Activated CD4-positive, alpha-beta T cell treated with anti-CD3 and anti-CD28 coated beads for 1 hour (primary cell): Measurements from ENCODE around the gene GATA5.

Source experiments
- DNase-seq: peaks from one replicate; pipeline ENCODE4 v3.0.0-alpha.2; 2020

Gene GATA5

DNA sequence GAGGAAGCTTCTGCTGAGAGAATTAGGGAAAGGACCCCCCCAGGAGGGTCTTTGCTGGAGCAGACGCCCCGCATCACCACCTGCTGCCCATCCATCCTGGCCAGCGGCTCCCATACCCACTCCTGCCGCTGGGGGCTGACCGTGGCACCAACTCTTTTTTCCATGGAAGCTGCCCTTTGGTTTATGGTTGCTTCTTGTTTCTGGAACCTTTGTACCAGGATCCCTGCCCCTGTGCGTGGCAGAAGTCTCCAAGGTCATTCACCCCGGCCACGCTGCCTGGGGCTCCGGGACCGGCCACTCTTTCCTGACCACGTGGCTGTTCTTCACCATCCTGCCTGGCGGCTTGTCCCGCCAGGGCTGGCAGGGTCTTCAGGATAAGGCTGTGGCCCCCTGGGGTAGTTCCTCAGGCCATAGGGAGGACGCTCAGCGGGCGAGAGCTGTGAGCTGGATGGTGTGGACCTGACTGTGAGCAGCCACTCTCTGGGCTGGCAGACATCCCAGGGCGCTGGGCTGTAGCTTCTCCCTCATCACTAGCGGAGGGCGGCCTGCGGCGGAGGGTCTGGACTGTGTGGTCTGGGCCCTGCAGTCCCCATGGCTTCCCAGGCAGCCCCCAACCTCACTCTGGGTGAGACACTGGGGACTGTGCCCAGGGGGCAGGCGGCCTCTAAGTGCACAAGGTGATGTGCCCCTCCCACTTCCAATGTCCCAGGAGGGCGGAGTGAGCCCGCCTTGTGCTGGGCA is 25.7 kb downstream of the GATA5 start:
- DNase-seq: no peak

DNA sequence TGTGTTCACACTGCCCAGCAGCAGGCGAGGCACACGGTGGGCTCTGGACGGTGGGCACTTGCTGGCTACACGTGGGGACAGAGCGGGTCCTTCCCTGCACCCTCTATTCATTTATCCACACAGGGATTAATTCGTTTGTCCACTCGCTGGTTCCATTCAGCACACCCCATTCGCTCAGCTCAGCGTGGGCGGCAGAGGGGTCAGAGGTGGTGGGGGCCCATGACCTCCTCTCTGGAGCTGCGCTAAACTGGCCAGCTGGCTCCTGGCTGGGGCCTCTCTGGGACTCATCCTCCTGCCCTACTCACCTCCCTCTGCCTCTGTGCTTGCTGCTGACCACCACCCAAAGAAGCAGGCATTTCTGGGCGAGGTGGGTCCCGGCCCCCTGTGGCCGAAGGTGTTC is 27.0 kb downstream of the GATA5 start:
- no peak for DNase-seq

DNA sequence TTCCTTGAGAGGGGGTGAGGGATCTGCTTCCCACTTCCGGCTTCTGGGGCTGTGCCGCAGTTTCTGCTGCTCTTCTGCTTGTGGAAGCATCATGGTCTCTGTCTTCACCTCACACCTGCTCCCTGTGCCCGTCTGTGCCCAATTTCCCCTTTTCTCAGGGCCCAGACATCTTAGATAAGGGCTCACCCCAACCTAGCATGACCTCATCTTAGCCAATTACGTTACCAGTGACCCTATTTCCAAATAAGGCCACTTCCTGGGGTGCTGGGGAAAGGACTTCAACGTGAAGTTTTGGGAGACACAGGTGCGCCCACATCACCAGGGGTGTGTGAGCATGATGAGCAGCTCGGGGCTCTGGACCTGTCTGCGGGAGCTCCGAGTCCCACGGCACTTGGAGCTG is 27.8 kb downstream of the GATA5 start:
- no peak for DNase-seq

DNA sequence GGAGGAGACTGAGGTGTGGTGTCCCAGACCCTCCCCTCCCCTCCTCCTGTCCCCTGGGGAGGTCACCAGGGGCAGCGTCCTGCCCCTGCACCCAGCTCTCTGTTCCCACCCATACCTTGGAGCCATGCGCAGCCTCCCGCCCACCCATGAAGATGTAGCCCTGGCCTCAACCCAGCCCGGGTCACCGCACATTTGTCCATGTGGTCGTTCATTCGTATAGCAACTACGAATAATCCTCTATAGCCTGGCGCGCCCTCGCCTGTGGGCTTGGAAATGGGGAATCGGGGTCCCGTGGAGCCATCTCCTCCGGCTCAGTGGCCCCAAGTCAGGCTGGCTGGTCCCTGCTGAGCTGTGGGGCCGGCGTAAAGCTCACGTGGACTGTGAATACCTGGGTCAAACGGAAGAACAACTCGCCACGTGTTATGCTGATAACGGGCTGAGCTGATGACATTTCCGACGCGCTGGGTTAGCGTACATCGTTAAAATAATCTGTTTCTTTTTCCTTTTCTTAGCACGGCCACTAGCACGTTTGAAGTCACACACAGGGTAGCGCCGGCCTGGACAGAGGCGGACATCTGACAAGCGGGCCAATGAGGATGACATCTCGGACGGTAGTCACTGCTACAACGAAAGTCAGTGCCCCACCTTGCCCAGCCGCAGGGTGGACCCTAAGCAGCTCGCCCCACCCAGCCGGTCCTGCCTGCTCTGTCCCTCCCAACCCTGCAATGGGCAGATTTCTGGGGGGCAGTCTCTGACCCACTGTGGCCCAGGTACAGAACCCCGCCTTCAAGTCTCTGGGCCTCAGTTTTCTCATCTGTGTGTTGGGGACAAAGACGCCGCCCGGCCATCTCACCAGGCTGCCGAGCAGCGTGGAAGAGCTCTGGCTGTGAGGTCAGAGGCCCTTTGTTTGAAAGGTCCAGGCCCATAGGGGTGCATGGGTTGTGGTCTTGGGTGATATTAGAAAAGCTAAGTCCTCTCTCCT is 28.6 kb downstream of the GATA5 start:
- no peak for DNase-seq

DNA sequence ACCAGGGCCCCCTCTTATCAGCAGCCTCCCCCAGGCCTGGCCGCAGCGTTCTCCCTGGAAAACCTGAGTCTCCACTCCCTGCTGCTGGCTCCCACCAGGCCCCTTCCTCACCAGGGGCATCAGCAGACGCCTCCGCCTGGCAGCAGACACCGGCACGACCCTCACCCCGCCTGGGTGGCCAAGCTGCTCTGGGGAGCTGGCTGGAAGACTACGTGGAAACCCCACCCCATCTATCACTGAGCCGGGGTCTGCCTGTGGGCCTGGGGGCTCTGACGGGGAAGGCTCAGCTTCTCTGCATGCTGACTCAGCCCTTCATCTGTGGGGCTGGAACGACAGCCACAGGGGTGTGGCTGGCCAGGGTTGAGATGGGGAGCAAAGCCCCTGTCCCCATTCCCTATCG is 29.3 kb downstream of the GATA5 start:
- DNase-seq: no peak

DNA sequence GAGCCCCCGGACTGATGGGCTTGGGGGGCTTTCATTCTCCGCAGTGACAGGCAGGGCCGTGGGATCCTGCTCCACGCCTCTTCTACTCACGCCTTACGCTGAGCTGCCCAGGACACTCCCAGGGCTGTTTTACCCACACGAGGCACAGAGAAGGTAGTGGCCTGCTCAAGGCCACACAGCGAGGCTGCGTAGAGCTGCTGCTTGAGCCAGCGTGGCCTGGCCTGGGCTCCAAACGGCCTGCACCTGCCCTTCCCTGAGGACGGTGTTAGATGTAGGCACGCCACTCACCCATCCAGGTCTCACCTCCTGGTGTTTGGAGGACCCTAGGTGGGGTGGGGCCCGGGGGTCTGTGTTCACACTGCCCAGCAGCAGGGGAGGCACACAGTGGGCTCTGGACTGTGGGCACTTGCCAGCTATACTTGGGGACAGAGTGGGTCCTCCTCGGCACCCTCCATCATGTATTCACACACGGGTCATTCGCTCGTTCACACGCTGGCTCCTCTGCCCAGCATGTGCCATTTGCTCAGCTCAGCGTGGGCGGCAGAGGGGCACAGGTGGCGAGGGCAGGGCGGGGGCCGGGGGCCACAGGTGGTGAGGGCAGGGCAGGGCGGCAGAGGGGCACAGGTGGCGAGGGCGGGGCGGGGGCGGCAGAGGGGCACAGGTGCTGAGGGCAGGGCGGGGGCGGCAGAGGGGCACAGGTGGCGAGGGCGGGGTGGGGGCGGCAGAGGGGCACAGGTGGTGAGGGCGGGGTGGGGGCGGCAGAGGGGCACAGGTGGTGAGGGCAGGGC is 30.0 kb downstream of the GATA5 start:
- DNase-seq: no peak

DNA sequence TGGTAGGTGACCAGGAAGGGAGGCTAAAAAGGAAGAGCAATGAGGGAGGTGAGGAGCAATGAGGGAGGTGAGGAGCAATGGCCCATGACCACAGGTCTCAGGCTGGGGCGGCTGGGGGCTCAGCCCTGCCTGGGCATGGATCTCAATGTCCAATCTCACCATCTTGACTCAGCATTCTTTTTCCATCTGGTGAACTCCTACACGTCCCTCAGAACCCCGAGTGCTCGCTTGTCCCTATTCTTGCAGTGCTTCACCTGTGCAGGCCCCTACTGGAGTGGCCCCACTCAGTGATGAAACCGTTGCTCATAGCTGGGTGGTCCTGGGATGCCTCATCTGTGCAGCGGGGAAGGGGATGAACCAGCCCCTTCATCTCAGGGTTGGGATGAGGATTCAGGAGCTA is 31.5 kb downstream of the GATA5 start:
- DNase-seq: no peak

DNA sequence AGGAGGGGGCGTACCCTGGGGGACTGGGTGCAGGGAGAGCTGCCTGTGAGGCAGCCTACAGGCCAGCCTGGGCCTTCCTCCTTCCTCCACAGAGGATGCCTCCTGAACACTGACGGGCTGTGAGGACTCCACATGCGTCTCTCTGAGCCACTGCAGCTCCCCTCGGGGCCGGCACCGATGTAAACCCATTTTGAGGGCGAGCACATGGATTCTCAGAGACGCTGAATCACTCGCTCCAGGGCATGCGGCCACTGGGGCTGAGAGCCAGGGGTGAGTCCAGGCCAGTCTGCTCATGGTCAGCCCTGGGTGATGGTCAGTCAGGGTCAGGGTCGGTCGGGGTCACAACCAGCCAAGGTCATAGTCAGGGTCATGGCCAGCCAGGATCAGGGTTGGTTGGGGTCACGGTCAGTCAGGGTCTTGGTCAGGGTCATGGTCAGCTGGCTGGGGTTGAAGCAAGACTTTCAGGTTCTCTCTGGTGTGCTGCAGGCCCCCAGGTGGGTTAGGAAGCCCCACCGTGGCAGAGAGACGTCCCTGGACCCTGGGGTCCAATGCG is 33.7 kb downstream of the GATA5 start:
- DNase-seq: no peak

DNA sequence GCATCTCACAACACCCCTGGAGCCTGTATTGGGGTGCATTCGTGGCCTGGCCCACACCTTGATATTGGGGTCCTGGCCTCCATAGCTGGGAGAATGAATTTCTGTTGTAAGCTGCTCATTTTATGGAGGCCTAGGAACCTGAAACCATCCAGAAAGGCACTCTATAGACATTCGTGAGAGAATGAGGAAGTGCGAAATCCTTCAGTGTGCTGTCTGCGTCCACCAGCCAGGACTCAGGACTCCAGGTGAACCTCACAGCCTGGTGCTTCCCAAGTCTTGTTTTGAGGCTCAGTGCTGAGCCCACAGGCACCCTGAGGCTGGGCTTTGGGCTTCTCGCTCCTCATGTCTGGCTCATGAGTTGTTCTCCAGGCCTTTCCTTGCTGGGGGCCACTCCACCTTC is 36.6 kb downstream of the GATA5 start:
- no peak for DNase-seq

DNA sequence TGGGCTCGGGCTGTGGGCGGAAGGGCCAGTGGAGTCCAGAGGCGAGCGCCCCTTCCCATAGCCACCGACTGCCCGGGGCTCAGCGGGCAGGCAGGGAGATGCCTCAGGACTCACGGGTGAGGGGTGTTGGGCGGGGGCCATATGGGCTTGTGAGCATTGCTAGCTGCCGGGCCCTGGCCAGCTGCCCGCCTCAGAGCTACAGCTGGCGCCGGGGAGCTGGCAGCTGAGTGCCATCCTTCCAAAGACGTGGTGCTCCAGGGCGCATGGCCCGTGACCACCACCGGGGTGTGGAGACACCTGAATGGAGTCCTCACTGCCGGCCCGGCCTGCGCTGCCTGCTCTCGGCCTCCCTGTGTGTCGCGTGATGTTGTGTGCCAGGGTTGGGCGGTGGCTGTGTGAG is 37.9 kb downstream of the GATA5 start:
- DNase-seq: no peak

DNA sequence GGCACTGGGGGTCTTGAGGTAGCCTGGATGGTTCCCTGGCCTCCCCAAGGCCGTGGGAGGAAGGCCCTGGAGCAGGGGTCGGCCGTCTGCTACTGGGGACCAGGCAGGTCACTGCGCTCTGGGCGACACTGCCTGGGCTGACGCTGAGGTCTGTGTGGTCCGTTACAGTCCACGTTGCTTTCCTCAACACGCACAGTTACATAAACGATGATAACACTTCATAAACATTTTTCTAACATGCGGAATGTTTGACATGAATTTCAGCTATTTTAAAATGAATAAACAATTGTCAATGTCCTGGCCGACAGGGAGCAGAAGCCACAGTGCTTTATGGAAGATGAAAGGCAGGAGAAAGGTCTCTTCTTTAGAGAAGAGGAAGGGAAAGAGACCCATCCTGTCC is 38.3 kb downstream of the GATA5 start:
- DNase-seq: no peak

DNA sequence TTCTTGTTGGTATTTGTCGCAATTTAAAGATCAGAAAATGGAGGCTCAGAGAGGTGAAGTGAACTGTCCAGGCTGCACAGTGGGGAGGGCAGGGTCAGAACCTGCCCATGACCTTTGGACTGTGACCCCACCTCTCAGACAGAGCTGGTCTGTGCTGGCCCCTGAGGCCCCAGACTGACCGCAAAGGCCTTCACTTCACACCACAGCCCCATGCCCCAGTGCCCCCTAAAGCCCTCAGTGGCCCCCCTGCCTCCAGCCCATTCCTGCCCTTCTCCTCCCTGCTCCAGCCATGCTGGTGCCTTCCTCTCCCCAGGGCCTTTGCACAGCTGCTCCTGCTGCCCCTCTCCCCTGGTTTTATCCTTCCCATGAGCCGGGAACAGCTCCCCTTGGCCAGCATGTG is 39.1 kb downstream of the GATA5 start:
- no peak for DNase-seq

DNA sequence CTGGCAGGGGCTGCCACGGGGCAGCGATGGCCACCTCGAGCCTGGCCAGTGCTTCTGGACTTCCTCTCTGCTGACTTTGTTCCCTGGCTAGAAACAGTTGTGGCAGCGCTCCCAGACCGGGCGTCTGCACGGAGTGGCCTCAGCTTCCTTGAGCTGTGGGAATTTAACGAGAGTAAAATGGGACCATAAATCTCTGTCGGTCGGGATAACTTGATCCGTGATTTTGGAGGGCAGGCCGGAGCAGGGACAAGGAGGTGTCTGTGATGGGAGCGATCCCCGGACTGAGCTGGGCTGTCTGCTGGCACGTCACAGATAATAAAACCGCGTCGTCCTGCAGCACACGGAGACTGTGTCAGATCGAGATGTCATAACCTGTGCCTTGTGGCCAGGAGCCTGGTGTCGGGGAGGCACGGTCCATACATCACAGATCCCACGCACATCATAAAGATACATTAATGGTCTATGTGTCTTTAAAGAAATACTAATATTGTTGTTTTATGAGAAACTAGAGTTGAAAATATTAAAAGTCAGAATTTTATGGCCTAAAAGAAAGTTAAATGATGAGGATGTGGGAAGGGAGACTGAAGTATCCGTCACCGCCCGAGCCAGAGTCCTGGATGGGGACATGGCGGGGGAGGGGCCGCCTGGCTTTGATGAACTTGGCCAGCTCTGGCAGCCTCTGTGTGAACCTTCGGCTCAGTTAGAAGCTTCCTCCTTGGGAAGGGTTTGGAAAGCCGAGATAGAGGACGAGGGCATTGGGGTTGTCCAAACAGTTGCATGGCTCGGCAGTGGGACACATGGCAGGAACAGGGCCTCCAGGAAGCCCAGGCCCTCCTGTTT is 41.9 kb downstream of the GATA5 start:
- no peak for DNase-seq

DNA sequence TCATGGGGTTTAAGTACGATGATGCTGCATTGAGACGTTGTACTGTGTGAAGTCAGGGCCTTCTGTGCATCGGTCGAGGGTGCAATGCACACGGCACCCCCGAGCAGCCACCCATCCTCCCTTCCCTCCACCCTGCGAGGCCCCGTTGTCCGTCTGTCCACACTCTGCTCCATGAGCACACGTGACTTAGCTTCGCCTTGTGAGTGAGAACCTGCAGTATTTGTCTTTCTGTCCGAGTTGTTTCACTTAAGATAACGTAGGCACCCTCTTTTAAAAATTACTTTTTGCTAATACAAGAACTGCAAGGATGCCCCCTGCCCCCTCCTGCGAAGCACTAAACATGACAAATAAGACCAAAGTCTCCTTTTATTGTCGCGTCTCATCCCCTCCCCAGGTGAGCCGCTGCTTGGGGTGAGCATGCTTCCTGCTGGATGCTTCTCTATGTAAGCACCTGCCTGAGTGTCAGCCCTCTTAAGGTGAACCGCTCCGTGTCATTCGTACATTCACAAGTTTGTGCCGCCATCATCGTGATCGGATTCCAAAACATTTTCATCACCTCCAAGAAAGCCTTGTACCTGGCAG is 44.8 kb downstream of the GATA5 start:
- no peak for DNase-seq

DNA sequence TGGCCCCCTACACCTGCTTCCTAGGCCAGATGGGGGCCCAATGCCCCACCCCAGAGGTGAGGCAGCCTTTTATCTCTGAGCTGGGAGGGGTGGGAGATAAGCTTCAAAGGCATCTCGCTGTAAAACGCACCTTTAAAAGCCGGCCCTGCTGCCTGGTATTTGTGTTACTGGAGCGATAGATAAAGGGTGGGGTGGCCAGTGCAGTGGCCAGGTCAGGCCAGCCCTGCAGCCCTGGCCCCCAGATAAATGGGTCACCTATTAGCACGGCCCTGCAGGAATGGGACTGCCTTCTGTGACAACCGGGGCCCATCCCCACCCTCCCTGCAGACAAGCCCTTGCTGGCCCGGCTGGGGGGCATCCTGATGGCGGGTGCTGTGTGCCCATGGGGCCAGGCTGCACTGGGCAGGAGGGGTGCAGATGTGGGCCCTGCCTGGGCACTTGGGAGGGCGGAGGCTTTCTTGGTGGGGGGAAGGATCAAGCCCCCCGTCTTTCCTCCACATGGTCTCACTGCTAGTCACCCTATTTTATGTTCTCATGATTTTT is 45.4 kb downstream of the GATA5 start:
- no peak for DNase-seq

DNA sequence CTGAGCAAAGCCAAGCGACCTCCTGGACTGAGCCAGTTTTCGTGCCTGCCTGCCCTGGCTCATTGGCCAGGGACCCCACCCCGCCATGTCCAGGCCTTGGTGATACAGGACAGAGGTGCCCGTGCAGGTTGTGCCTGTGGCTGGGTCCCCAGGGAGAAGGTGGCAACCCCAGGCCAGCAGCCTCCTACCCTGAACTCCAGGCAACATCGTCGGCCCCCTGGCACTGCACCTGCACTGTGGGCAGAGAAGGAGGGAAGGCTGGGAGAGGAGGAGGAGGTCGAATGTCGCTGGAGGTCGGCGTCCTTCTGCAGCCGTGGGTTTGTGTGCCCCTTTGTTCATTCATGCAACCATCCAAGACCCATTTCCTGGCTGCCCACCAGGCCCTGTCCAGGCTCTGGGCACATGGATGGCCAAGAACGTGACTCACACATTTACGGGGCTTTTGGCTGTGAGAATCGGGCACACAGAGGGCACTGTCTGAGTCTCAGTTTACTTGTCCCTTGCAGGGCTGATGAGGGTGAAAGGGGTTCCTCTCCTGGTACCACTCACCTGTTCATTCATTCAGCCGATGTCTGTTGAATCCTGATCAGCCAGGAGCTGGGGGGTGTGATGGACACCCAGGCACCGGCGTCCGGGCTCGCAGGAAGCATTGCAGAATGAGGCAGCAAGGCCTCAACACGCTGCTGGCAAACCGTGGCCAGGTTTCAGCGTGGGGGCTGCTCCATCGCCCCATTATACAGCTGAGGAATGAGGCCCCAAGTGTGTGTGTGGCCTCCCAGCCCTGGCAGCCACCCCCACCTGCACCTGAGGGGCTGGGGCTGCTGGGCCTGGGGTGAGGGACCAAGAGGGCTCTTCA is 46.1 kb downstream of the GATA5 start:
- no peak for DNase-seq

DNA sequence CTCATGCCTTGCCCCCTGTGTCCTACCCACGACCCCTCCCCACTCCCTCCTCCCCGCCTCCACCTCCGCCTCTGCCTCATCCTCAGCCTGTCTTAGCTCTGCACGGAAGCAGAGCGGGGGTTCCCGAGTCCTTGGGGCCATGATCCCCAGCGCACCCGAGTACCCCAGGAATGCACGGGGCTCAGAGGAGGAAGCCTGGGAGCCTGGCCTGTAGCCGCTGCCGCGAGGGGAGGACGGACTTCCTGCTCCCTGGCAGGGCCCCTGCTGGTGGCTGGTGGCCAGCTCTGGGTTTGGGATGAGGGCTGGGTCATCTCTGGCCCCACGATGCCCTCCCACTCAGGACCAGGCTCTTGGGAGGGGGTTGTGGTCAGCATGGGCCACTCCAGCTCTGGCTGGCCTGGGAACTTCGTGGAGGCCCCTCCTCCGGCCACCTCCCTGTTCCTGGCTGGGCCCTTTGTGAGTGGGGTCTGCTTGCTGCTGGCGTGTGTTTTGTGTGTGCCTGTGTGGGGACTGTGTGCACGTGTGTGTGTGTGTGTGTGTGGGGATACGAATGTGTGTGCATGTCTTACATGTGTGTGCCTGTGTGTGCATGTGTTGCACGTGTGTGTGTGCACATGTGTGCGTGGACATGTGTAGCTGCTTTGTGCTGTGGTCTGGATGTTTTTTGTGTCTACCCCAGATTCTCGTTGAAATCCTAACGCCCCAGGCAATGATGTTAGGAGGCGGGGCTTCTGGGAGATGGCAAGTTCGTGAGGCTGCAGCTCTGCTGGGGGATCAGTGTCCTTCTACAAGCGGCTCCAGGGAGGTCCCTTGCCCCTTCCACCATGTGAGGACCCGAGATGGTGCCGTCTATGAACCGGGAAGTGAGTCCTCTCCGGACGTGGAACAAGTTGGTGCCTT is 47.1 kb downstream of the GATA5 start:
- DNase-seq: no peak

DNA sequence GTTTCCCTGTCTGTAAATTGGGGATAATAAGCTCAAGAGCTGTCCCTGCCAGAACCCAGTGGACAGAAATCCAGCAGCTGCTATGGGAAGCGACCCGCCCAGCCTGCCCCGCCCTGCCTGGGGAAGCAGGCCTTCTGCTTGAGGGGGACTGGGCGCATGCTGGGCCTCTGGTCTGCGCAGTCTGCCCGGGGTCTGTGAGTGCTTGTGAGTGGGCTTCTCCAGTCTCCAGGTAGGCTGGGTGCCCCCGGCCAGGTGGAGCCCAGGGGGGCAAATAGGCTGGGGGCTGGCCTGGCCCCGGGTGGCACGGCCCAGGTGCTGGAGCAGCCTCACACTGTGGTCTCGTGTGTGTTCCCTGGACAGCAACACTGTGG is 47.8 kb downstream of the GATA5 start:
- no peak for DNase-seq
